DND-41 (cell line): ENCODE measurements around the gene FGFR2.

Experiments used
- CTCF ChIP-seq: IDR thresholded peaks from 2 replicates; pipeline ENCODE4 v1.5.1; 2012; ENCODE audit warnings: borderline replicate concordance, low read length, moderate library complexity, mild to moderate bottlenecking; ENCODE audit not compliant: poor library complexity, severe bottlenecking; ENCODE audit errors: extremely low read depth
- EZH2 ChIP-seq: IDR thresholded peaks from 3 replicates; pipeline ENCODE4 v1.6.1; 2012; ENCODE audit warnings: borderline replicate concordance, low read depth, mild to moderate bottlenecking, moderate library complexity, low read length, inconsistent platforms; ENCODE audit not compliant: severe bottlenecking

DNA sequence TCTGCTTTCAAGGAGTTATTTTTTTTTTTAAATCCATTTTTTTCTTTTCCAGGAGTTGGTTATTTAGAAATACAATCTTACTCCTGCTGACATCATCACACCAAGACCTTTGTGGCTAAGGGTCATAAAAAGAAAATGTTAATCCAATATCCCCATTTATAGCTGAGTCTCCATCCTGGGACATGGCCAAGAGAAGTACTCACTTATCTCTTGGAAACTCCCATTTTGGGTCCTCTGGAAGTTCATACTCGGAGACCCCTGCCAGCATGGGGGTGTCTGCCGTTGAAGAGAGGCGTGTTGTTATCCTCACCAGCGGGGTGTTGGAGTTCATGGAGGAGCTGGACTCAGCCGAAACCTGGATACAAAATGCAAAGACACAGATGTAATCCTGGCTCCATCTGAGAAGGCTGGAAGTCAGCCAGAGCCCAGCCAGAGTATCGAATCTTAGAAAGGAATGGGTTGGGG lies 94.6 kb downstream of the FGFR2 start:
- TF ChIP-seq CTCF (no peak), EZH2 (no peak)
